Measurements from ENCODE around the gene STX3. TPM values are rescaled to one million over a fixed set of nuclear protein-coding genes. Genes with fewer than 3 reads are reported as not detected.
A peak's percentile ranks its signal among the peaks of the same experiment; 100 is the strongest.

The STX3 gene
- total and polyA plus RNA-seq, 5 donors from 2014 or later = 0.44 to 3.1 (median 2.0) TPM

GRCh38 chr11:59770869-59771268 is 15.7 kb downstream of the STX3 start:
- H3K4me1 Mint-ChIP-seq = peaks cover 0 to 15% (median 3%) of the 10 kb centered on the region in 4 donors
- no peaks in the 10 kb centered on the region for H3K36me3 ChIP-seq (ENCODE audit: control insufficient read depth, insufficient read depth, low read length)
- H3K27me3 ChIP-seq (ENCODE audit: control insufficient read depth, insufficient read depth, low read length) = peaks cover 2% of the 10 kb centered on the region
- no peaks in the 10 kb centered on the region for H3K36me3 Mint-ChIP-seq
- no peaks in the 10 kb centered on the region for H3K9me3 ChIP-seq (ENCODE audit: control insufficient read depth in 2 of 2, low read length in 2 of 2)
- H3K4me3 Mint-ChIP-seq = no peak overlapping the region
- ATAC-seq (ENCODE audit: low read depth in 2 of 2) = no peak
- H3K4me3 ChIP-seq (ENCODE audit: low read depth, low read length) = no peak overlapping the region
- no peak for DNase-seq
- H3K27ac Mint-ChIP-seq = no peak overlapping the region
- no peak overlapping the region for H3K27ac ChIP-seq (ENCODE audit: insufficient read depth, low read length, poor library complexity, severe bottlenecking)
- H3K27me3 Mint-ChIP-seq = no peaks in the 10 kb centered on the region
- no peaks in the 10 kb centered on the region for H3K9me3 Mint-ChIP-seq
- H3K4me1 ChIP-seq (ENCODE audit: control insufficient read depth, insufficient read depth, low read length, poor library complexity, severe bottlenecking) = peaks cover 12% of the 10 kb centered on the region

- Histone ChIP-seq H3K27me3 (ENCODE audit: control insufficient read depth, insufficient read depth, low read length) (peaks cover 2% of the 10 kb centered on the region), H3K36me3 (ENCODE audit: control insufficient read depth, insufficient read depth, low read length) (no peaks in the 10 kb centered on the region), H3K9me3 (ENCODE audit: control insufficient read depth in 2 of 2, low read length in 2 of 2) (no peaks in the 10 kb centered on the region), H3K4me3 (ENCODE audit: low read depth, low read length) (no peak overlapping the region), H3K27ac (ENCODE audit: insufficient read depth, low read length, poor library complexity, severe bottlenecking) (no peak overlapping the region), H3K4me1 (ENCODE audit: control insufficient read depth, insufficient read depth, low read length, poor library complexity, severe bottlenecking) (peaks cover 12% of the 10 kb centered on the region)
- no peaks in the 10 kb centered on the region for H3K9me3 Mint-ChIP-seq
- H3K36me3 Mint-ChIP-seq = no peaks in the 10 kb centered on the region
- H3K27ac Mint-ChIP-seq = no peak overlapping the region
- H3K4me1 Mint-ChIP-seq = peaks cover 0 to 15% (median 2%) of the 10 kb centered on the region in 4 donors
- H3K4me3 Mint-ChIP-seq = no peak overlapping the region
- no peaks in the 10 kb centered on the region for H3K27me3 Mint-ChIP-seq
- ATAC-seq (ENCODE audit: low read depth in 2 of 2) = no peak
- DNase-seq = no peak
These were observed 16.4 kb downstream of the STX3 start for GRCh38 chr11:59771605-59772004.

GRCh38 chr11:59773083-59773440 is 17.9 kb downstream of the STX3 start:
- no peak overlapping the region for H3K27ac ChIP-seq (ENCODE audit: insufficient read depth, low read length, poor library complexity, severe bottlenecking)
- Mint-ChIP-seq H3K27me3 (no peaks in the 10 kb centered on the region), H3K9me3 (no peaks in the 10 kb centered on the region), H3K27ac (peak overlapping the region in 1 of 3 donors; percentile 26), H3K4me3 (no peak overlapping the region), H3K4me1 (peaks cover 0 to 15% (median 2%) of the 10 kb centered on the region in 4 donors), H3K36me3 (no peaks in the 10 kb centered on the region)
- no peak for ATAC-seq (ENCODE audit: low read depth in 2 of 2)
- no peaks in the 10 kb centered on the region for H3K36me3 ChIP-seq (ENCODE audit: control insufficient read depth, insufficient read depth, low read length)
- DNase-seq = no peak
- H3K9me3 ChIP-seq (ENCODE audit: control insufficient read depth in 2 of 2, low read length in 2 of 2) = no peaks in the 10 kb centered on the region
- peaks cover 2% of the 10 kb centered on the region for H3K27me3 ChIP-seq (ENCODE audit: control insufficient read depth, insufficient read depth, low read length)
- H3K4me1 ChIP-seq (ENCODE audit: control insufficient read depth, insufficient read depth, low read length, poor library complexity, severe bottlenecking) = no peaks in the 10 kb centered on the region
- H3K4me3 ChIP-seq (ENCODE audit: low read depth, low read length) = no peak overlapping the region

DNA sequence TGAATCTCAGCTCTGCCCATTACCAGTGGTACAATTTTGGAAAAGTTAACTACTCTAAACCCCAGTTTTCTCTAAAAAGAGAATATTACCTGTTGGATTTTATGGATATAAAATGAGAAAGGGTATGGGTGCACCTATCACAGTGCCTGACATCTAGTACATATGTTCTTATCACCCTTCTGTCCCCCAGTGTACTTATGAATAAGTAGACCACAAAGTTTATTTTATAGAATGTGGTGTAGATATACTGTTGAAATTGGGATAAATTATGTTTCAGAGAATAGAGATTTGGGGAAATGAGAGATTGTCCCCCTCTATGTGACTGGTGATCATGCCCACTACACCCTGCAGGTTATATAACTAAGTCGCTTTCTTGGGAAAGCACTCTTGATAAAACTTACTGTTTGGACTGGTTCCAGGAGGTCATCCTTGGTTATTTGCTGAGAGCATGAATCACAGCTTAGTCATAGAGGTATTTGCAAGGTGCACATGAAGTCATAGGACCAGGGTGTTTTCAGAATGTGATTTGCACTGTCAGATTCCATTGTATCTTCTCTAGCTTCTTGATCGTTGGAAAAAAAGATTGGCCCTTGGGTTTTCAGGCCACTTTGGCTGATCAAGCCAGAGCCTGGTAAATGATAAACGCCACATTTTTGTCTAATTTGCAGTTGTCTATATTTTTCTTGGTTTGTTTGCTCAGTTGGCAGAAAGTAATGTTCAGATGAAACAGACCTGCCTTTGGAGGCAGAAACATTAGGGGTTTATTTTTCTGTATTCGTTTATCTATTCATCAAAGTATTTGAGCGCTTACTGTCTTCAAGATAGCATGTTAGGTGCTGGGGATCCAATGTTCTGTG is 21.3 kb downstream of the STX3 start:
- H3K27me3 ChIP-seq (ENCODE audit: control insufficient read depth, insufficient read depth, low read length) = peaks cover 2% of the 10 kb centered on the region
- no peaks in the 10 kb centered on the region for H3K4me1 ChIP-seq (ENCODE audit: control insufficient read depth, insufficient read depth, low read length, poor library complexity, severe bottlenecking)
- no peaks in the 10 kb centered on the region for H3K27me3 Mint-ChIP-seq
- no peaks in the 10 kb centered on the region for H3K36me3 ChIP-seq (ENCODE audit: control insufficient read depth, insufficient read depth, low read length)
- peaks cover 0 to 15% (median 2%) of the 10 kb centered on the region in 4 donors for H3K4me1 Mint-ChIP-seq
- ATAC-seq (ENCODE audit: low read depth in 2 of 2) (no peak), DNase-seq (no peak)
- H3K9me3 Mint-ChIP-seq = no peaks in the 10 kb centered on the region
- H3K4me3 ChIP-seq (ENCODE audit: low read depth, low read length) = no peak overlapping the region
- H3K9me3 ChIP-seq (ENCODE audit: control insufficient read depth in 2 of 2, low read length in 2 of 2) = no peaks in the 10 kb centered on the region
- H3K27ac ChIP-seq (ENCODE audit: insufficient read depth, low read length, poor library complexity, severe bottlenecking) = no peak overlapping the region
- no peak overlapping the region for H3K4me3 Mint-ChIP-seq
- no peak overlapping the region for H3K27ac Mint-ChIP-seq
- H3K36me3 Mint-ChIP-seq = no peaks in the 10 kb centered on the region

DNA sequence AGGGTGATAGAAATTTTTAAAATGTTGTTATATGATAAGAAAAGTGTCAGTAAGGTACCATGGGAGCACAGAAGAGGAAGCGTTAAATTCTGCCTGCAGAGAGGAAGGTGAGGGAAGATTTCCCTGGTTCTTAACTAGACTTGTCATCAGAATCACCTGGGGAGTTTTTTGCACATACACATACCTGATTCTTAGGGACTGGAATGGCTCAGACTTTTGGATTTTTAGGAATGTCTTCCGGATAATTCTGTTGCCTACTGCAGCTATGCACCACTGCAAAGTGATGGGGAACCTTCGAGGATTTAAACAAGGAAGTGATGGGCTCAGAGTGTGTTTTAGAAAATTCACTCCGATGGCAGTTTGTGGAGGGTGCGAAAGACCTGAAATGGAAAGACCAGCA is 21.9 kb downstream of the STX3 start:
- H3K9me3 ChIP-seq (ENCODE audit: control insufficient read depth in 2 of 2, low read length in 2 of 2) = no peaks in the 10 kb centered on the region
- no peak overlapping the region for H3K4me3 ChIP-seq (ENCODE audit: low read depth, low read length)
- H3K27me3 Mint-ChIP-seq = no peaks in the 10 kb centered on the region
- no peaks in the 10 kb centered on the region for H3K36me3 ChIP-seq (ENCODE audit: control insufficient read depth, insufficient read depth, low read length)
- no peak for DNase-seq
- no peak overlapping the region for H3K4me3 Mint-ChIP-seq
- no peak for ATAC-seq (ENCODE audit: low read depth in 2 of 2)
- no peaks in the 10 kb centered on the region for H3K9me3 Mint-ChIP-seq
- no peak overlapping the region for H3K27ac Mint-ChIP-seq
- H3K27ac ChIP-seq (ENCODE audit: insufficient read depth, low read length, poor library complexity, severe bottlenecking) = no peak overlapping the region
- no peaks in the 10 kb centered on the region for H3K36me3 Mint-ChIP-seq
- H3K4me1 ChIP-seq (ENCODE audit: control insufficient read depth, insufficient read depth, low read length, poor library complexity, severe bottlenecking) = no peaks in the 10 kb centered on the region
- H3K4me1 Mint-ChIP-seq = peaks cover 0 to 8% (median under 1%) of the 10 kb centered on the region in 4 donors
- peaks cover 2% of the 10 kb centered on the region for H3K27me3 ChIP-seq (ENCODE audit: control insufficient read depth, insufficient read depth, low read length)

DNA sequence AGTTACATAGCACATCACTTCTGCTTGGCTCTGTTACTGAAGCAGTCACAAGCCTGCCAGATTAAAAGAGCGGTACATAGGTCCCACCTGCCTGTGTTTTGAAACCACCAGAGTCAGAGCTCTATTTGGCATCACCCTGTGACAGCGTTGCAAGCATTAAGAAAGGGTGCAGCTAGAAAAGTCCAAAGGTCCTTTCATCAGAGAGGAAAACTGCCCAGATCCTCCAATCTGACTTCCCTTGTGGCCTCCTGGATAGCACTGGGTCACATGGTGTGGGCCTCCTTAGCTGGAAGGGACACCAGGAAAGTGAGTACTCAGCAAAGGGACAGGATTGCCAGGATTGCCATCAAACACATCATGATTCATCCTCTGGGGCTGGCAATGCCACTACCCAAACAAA is 22.9 kb downstream of the STX3 start:
- no peaks in the 10 kb centered on the region for H3K27me3 ChIP-seq (ENCODE audit: control insufficient read depth, insufficient read depth, low read length)
- H3K4me1 ChIP-seq (ENCODE audit: control insufficient read depth, insufficient read depth, low read length, poor library complexity, severe bottlenecking) = no peaks in the 10 kb centered on the region
- Mint-ChIP-seq H3K27ac (no peak overlapping the region), H3K36me3 (no peaks in the 10 kb centered on the region), H3K4me1 (peaks cover 0 to 1% (median 0%) of the 10 kb centered on the region in 4 donors), H3K9me3 (no peaks in the 10 kb centered on the region), H3K4me3 (no peak overlapping the region), H3K27me3 (no peaks in the 10 kb centered on the region)
- no peak overlapping the region for H3K4me3 ChIP-seq (ENCODE audit: low read depth, low read length)
- no peak overlapping the region for H3K27ac ChIP-seq (ENCODE audit: insufficient read depth, low read length, poor library complexity, severe bottlenecking)
- ATAC-seq (ENCODE audit: low read depth in 2 of 2) (no peak), DNase-seq (no peak)
- H3K36me3 ChIP-seq (ENCODE audit: control insufficient read depth, insufficient read depth, low read length) = no peaks in the 10 kb centered on the region
- H3K9me3 ChIP-seq (ENCODE audit: control insufficient read depth in 2 of 2, low read length in 2 of 2) = no peaks in the 10 kb centered on the region

DNA sequence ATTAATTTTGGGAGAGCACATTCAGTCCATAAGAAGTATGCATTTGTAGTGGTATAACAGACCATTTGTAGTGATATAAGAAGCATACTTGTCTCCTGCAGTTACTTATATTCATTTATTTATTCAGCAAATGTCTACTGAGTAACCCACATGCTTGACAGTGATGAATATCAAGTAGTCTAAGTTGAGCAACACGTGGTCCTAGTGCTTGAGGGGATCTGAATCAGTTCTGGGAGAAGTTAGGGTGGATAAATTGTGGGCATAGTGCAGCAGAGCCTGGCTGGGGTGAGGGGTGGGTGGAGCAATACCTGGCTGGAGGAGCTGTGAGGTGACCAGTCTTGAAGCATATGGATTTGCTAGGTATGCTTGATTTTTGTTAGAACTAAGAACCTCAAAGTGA is 24.3 kb downstream of the STX3 start:
- H3K27ac Mint-ChIP-seq = no peak overlapping the region

DNA sequence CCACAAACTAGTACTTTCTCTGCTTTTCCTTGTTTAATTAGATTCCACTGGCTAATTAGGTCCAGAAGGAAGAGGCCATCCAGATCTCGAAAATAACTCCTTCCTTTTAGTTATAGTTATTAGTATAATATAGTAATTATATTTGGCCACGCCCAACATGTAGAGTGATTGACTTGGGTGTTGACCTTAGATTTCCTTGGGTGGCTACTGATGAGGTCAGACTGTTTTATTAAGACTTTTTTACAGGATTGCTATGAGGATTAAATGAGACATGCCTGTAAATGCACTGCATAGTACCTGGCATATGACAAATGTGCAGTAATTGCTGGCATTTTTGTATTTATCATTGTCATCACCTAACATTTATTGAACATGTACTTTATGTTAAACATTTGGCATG is 26.9 kb downstream of the STX3 start:
- DNase-seq = no peak
- Histone ChIP-seq H3K27me3 (ENCODE audit: control insufficient read depth, insufficient read depth, low read length) (no peaks in the 10 kb centered on the region), H3K36me3 (ENCODE audit: control insufficient read depth, insufficient read depth, low read length) (no peaks in the 10 kb centered on the region), H3K4me3 (ENCODE audit: low read depth, low read length) (no peak overlapping the region), H3K9me3 (ENCODE audit: control insufficient read depth in 2 of 2, low read length in 2 of 2) (no peaks in the 10 kb centered on the region), H3K27ac (ENCODE audit: insufficient read depth, low read length, poor library complexity, severe bottlenecking) (no peak overlapping the region), H3K4me1 (ENCODE audit: control insufficient read depth, insufficient read depth, low read length, poor library complexity, severe bottlenecking) (no peaks in the 10 kb centered on the region)
- Mint-ChIP-seq H3K4me3 (no peak overlapping the region), H3K27me3 (peaks cover 6% of the 10 kb centered on the region), H3K9me3 (peaks cover 0 to 2% (median 0%) of the 10 kb centered on the region in 7 donors), H3K36me3 (no peaks in the 10 kb centered on the region), H3K27ac (no peak overlapping the region), H3K4me1 (peaks cover 0 to 1% (median 0%) of the 10 kb centered on the region in 4 donors)
- no peak for ATAC-seq (ENCODE audit: low read depth in 2 of 2)

More for the DNA sequence above, 24.3 kb downstream of the STX3 start:
- no peak overlapping the region for H3K4me3 ChIP-seq (ENCODE audit: low read depth, low read length)
- no peaks in the 10 kb centered on the region for H3K27me3 ChIP-seq (ENCODE audit: control insufficient read depth, insufficient read depth, low read length)
- Mint-ChIP-seq H3K4me1 (peaks cover 0 to 1% (median 0%) of the 10 kb centered on the region in 4 donors), H3K4me3 (no peak overlapping the region), H3K36me3 (no peaks in the 10 kb centered on the region), H3K9me3 (no peaks in the 10 kb centered on the region), H3K27me3 (peaks cover 4% of the 10 kb centered on the region)
- no peaks in the 10 kb centered on the region for H3K4me1 ChIP-seq (ENCODE audit: control insufficient read depth, insufficient read depth, low read length, poor library complexity, severe bottlenecking)
- no peaks in the 10 kb centered on the region for H3K9me3 ChIP-seq (ENCODE audit: control insufficient read depth in 2 of 2, low read length in 2 of 2)
- H3K27ac ChIP-seq (ENCODE audit: insufficient read depth, low read length, poor library complexity, severe bottlenecking) = no peak overlapping the region
- ATAC-seq (ENCODE audit: low read depth in 2 of 2) (no peak), DNase-seq (no peak)
- no peaks in the 10 kb centered on the region for H3K36me3 ChIP-seq (ENCODE audit: control insufficient read depth, insufficient read depth, low read length)
